Stimulated activated CD4-positive, alpha-beta T cell treated with anti-CD3 and anti-CD28 coated beads, Interleukin-15, amount 100 ng/mL, for 48 hours (primary cell): ENCODE data around the gene PDE9A.

Experiments
- DNase-seq, 2 donors: peaks; one replicate each; pipeline ENCODE4 v3.0.0-alpha.2; 2020; ENCODE audit warnings: low read depth in 2 of 2

Gene PDE9A

GRCh38 chr21:42642219-42642745 lies 11.1 kb upstream of the PDE9A start:
- no peak for DNase-seq

DNA sequence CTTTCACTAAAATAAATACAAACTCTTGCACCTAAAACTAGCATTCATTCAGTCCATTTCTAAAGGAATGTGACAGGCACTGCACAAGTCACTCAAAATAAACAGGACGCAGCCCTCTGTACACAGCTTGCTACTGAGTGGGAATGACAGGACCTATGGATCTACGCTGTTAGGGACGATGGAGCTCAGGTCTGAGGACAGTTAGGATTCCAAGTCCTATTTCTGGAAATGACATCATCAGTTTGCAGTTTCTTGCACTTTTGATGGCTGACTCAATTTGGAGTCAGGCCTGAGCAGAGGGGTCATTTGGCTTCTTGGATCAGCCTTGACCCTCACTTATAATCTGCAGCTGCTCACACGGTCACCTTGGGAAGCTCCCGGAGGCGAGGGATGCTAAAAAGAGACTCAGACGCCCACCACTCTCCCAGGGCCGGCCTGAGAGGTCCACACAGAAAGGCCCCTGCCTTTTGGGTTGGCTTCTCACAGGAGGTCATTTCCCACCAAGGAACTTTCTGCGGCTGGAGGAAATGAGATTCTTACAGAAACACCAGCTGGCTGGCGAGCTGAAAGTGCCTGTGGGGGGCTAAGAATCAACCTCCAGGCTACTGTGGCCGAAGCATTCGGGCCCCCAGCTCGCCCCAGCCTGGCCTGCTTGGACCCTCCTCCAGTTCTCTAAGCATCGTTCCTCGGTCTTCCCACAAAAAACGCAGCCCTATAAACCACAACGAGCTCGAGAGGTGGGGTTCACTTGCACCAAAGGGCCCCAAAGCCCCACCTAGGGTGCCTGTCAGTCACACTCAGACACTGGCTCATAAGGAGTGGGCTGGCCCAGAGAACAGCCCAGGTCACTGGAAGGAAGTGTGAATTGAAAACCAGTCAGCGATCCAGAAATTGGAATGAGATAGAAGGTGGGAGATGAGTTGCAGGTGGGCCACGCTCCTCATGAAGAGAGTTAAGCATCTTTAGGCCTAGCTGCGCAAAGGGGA lies 8.9 kb upstream of the PDE9A start:
- no peak for DNase-seq

DNA sequence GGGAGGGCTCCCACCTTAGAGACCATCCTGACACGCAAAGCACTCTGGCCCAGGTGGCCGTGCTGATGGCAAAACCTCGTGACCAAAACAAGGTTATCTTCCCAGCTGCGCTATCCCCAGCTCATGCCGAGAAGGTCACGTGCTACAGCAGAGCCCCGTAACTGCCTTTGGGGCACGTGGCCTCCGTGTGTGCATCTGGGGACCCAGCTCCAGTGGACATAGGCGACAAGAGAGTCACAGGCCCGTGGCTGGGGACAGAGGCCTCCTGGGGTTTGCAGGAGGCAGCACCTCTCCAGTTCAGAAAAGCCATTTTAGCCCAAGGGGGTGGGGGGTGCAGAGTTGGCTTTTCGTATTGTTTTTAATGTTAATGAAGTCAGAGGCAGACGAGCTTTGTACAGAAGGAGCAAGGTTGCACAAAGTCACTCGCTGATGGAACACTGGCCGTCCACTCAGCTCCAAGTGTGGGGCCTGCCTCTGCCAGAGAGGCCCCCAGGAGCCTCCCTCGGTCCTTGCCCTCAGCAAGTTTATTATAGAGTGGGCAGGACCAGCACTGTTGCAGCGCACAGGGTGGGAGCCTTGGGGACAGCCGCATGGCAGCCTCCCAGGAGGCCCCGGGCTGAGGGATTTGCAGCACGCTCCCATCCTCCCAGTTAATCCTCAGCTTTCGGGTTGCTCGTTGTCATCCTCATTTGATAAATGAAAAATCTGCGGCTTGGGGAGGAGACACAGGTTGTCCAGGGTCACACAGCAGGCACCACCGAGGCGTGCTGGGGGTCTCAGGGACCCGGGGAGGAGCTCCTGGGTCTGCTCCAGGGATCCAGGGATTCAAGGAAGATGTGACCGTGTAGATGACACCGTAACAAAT lies 8.0 kb upstream of the PDE9A start:
- DNase-seq = no peak

DNA sequence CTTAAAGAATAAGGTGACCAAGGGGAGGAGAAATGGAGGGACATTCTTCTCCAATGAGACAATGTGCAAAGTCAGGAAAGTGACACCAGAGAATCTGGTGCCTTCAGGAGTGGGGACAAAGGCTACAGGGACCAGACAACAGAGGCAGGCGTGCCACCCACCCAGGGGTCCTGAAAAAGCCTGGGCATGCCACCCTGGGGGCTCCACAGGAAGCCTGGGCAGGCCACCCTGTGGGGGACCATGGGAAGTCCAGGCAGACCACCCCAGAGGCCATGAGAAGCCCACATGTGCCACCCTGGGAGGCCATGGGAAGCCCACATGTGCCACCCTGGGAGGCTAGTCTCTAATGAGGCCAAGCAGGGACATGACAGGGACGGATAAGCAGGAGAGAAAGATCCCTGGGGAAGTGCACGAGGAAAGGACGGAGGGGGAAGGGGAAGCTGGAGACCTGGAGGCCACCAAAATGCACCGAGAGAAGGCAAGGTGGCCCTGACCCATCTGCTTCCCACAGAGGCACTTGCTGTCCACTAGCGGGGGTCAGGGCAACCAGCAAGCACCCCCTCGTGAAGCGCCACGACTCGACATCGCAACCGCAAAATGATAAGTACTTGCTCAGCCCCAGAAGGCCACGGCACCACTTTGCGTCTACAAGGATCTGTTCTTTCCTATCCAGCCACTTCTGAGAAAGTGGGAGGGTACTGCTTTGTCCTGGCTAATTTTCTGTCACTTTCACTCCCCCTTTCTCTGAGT lies 7.2 kb upstream of the PDE9A start:
- DNase-seq = no peak

- no peak for DNase-seq
Measured at GRCh38 chr21:42646836-42647235, 6.6 kb upstream of the PDE9A start.

DNA sequence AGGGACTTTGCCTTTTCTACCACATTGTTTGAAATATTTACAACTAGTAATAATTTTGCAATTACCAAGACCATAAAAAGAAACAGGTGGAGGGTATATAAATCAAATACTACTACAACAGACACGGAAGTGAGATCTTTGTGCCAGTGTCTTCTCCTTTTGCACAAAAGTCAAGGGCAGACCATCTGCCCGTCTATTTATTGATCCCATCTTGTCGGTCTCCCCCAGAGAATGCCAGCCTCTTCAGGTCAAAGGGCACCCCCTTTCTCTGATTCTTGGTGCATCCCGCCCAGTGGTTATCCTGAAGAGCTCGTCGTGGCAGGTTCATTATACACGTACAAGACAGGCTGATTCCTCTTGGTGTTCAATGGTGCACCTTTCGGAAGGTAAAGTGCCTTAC lies 4.8 kb upstream of the PDE9A start:
- no peak for DNase-seq

DNA sequence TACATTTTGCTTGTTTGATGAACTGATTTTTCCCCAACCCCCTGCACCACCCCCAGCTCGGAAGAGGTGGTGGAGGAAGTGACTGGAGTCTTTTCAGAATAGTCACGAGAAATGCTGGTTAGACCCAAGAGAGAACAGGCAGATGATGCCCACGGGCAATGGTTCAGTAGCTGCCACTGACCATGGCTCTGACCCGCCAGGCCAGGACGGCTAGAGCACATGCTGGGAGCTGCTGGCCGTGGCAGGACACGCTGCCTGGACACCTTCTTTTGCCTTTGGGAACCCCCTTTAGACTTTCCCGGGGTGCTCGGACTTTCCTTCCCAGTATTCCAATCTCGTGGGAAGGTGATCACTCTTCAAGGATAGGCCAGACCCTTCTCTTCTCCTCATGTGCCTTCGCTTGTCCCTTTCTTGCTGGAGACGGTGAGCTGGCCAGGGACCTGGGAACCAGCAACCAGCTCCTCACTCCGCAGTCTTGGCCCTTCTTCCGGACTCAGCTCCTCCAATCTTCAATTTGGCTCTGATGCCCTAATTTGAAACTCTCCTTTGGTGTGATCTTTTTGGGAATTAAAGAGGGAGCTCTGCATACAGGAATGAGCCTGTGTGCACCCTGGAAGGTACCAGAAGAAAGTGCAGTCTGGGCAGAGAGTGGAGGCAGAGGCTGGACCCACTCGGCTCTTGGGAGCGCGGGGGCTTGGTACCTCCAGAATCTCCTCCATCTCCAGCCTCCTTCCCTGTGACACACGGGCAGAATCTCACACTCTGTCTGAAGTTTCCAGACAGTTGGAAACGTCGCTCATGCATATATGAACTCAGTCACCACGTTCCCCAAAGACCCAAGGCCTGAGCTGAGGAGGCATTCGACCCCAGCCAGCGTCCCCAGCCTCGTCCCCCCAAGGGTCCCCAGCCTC lies 4.0 kb upstream of the PDE9A start:
- no peak for DNase-seq

- no peak for DNase-seq
Measured at GRCh38 chr21:42650033-42650370, 3.4 kb upstream of the PDE9A start.

DNA sequence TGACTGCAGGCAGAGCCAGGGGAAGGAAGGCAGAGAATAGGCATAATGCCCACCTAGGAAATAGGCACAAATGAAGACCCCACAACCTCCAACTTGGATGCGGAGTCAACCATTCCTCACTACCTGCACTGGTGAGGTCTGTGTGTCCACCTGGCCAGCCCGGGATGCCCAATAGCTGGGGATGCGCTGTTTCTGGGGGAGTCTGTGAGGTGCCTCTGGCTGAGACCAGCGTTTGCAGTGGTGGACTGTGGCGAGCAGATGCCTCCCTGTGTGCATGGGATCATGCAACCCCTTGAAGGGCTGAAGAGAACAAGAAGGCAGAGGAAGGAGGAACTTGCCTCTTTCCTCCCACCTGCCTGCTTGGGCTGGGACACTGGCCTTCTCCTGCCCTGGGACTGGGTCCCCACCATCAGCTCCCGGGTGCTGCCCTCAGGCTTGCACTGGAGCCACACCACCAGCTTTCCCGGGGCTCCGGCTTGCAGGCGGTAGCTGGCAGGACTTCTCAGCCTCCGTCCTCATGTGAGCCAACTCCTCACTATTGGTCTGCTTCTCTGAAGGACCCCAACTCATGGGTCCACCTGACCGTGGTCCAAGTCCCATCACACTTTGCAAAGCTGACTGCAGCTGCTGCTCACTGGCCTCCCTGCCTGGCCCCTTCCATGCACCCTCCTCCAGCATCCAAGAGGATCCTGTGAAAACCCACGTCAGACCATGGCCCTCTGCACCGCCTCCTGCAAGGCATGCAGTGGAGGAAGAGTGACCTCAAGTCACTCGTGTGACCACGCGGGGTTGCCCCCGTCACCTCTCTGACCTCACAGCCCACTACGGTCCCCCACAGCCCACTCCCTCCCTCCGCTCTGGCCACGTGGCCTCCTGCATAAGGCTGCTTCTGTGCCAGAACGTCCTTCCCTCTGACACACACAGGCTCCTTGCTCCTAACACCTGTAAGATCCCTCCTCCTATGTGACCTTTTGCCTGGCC lies 2.7 kb upstream of the PDE9A start:
- DNase-seq = no peak

DNA sequence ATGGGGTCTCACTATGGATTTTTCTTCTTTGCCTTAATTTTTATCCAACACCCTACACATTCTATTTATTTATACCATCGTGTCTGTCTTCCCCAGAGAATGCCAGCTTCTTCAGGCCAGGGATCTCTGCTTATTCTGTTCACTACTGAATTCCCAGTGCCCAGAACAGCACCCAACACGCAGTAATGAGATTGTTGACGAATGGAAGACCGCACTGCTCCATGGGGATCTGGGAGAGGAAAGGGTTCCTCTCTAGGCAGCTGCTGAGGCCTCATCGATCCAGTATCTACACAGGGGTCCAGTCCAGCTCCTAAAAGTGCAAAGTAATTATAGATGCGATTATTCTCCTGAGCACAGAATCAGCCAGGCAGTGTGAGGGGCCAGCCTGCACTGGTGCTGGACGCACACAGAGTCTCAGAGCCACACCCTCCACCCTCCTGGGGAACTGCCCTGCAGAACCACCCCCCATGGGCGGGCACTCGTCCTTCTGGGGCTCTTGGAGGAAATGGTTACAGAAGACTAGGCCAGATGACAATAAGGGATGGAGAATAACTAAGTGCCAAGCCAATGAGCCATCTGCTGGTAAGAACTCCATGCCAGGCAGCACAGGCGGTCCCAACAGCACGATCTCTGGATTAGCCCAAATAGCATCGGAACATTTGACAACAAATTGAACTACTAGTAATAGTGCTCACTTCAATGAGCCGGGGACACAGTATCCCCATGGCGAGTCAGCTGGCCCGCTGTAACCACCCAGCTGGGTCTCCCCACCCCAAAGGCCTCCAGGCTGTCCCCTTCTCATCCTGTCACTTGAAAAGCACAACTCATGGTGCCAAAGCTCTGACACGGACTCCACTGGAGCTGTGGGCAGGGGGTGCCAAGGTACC lies 1.7 kb upstream of the PDE9A start:
- DNase-seq = no peak

DNA sequence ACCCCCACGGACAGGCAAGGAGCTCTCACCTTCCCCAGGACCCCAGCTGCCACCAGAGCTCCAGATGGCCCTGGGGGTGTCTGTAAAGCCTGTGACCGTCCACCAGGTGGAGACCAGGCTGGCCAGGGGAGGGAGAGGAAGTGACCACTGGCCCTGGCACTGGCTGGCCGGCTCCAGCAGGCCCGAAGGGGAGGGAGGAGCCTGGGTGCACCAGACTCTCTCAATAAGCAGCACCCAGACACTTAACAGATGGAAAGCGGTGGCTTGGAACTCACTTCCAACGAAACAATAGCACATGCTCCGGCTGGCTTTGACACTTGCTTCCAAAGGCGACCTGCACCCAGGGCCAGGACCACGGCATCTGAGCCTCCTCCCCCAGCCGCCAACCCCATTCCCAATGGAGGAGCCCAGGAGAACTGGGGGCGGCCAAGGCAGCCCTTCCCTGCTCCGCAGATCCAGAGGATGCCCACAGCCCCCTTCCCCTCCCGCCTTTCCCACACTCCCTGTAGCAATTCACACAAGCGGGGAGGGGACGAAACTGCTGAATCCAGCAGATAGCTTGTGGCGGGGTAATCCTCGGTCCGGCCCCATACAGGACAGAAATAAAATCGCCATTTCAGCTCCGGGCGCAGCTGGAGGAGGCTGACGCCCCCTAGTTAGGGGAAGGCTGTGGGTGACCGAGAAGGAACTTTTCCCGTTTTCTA lies 742 bp upstream of the PDE9A start:
- no peak for DNase-seq

DNA sequence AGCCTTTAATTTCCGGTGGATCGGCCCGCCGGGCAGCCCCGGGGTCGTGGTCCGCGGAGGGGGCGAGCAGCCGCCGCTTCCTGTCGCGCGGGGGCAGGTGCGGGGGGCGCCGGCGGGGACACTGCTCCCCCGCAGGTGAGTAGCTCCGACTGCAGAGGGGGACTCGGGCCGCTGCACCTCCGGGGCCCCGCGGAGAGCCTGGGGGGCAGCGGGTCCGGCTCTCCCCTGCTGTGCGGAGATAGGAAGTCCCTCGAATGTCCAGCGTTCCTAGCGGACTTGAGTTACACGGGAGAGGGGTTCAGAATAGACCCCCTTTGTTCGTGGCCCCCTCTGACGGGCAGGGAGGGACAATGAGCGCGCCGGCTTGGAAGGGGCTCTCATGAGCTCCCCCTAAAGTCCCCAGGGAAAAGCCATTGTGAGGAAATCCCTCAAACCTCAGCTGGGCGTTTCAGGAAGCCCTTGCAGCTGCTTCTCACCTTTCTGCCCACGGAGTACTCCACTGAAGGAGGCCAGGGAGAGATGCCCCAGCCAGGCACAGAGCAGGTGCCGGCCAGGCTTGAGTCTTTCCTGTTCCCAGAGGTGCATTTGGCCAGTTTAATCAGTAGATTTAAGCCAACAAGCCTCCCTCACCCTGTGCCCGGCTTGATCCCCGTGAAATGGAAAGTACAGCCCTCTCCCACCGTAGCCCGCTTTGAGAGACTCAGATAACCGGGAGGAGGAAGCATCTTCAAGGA lies 925 bp downstream of the PDE9A start:
- no peak for DNase-seq

- no peak for DNase-seq
Measured at GRCh38 chr21:42654913-42655795, 1.7 kb downstream of the PDE9A start.

- DNase-seq = no peak
Measured at GRCh38 chr21:42655796-42656770, 2.7 kb downstream of the PDE9A start.

DNA sequence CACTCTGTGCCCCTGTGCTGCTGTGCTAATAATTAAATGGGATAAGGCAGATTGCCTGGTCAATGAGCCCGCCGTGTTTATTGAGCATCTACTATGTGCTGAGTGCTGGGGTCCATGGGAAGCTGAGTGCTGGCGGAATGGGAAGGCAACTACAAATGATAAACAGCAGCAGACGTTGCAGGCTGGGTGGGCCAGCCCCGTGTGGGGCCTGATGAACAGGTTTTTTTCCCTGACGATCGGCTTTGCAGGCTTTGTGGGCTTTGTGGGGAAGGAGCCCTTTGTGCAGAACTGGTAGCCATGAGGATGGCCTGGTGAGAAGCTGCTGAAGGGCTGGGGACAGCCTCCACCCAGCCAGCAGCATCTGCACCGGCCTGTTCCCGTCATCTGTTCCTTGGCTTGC lies 3.5 kb downstream of the PDE9A start:
- DNase-seq = no peak
